WI38 (cell line): Measurements from ENCODE around the gene FAM184A.
"Not testable (repeated sequence)": the region's sequence is repeated elsewhere in the genome, so short reads cannot be mapped to it uniquely, and the experiment has no call there.

ENCODE experiments used
- H3K4me3 ChIP-seq: 2 replicates; pipeline ENCODE4 v1.5.1; 2011; ENCODE audit warnings: low read depth, mild to moderate bottlenecking, control low read depth, low read length
- TF ChIP-seq, protein P1 (sequence below): IDR thresholded peaks from 2 replicates; pipeline ENCODE4 v1.5.1; 2012; ENCODE audit warnings: low read depth, mild to moderate bottlenecking, control low read depth, low read length

FAM184A gene

DNA sequence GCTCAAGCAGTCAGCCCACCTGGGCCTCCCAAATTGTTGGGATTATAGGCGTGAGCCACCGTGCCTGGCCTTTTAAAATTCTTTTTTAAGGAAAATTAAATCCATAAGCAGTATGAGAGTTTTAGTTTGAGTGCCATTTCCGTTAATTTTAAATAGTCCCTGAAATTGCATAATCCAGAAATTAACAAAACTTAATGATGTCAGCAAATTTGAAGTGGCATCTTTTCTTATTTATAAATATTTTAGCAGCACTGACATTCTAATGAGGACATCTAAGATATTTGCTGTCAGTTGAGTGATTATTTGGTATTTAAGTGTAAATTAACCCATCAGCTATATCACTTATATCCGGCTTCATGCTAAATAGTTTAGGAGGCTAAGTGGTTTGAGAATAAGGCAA is 42.9 kb upstream of the FAM184A start:
- TF ChIP-seq, protein P1, sequence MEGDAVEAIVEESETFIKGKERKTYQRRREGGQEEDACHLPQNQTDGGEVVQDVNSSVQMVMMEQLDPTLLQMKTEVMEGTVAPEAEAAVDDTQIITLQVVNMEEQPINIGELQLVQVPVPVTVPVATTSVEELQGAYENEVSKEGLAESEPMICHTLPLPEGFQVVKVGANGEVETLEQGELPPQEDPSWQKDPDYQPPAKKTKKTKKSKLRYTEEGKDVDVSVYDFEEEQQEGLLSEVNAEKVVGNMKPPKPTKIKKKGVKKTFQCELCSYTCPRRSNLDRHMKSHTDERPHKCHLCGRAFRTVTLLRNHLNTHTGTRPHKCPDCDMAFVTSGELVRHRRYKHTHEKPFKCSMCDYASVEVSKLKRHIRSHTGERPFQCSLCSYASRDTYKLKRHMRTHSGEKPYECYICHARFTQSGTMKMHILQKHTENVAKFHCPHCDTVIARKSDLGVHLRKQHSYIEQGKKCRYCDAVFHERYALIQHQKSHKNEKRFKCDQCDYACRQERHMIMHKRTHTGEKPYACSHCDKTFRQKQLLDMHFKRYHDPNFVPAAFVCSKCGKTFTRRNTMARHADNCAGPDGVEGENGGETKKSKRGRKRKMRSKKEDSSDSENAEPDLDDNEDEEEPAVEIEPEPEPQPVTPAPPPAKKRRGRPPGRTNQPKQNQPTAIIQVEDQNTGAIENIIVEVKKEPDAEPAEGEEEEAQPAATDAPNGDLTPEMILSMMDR: no peak
- H3K4me3 ChIP-seq: no peak overlapping the region

DNA sequence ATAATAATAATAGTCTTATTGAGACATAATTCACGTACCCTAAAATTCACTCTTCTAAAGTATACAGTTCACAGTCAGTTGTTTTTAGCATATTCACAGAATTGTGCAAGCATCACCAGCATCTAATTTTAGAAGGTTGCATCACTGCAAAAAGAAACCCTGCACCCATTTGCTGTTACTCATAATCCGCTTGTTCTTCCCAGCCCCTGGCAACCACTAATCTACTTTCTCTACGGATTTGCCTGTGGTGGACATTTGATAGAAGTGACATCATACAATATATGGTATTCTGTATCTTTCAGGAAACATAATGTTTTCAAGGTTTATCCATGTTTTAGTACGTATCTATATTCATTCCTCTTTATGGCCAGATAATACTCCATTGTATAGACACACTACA is 41.5 kb upstream of the FAM184A start:
- H3K4me3 ChIP-seq: no peak overlapping the region
- TF ChIP-seq, protein P1: no peak

- not testable (repeated sequence) for H3K4me3 ChIP-seq
These were observed 40.6 kb upstream of the FAM184A start for GRCh38 chr6:119119062-119119461.

DNA sequence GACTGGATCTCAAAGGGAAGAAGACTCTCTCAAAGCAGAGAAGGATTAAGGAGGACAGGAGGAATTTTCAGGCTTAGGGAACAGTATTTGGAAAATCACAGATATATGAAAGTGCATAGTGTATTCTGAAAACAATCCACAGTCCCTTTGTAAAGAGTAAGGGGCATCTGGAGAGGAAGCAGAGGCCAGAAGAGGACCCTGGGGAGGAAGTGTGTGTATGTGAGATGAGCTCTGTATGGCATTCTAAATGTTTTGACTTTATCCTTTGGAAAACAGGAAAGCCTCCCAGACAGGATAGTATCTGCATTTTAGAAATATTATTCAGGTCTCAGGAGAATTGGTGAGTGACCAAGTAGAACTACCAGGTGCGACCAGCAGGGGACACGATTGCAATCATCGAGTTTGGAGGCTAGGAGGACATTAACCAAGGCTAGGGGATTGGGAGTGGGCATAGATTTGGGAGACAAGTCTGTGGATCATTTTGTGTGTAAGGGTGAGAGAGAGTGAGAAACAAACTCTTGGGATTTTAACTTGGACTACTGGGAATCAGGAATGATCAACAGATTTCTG is 38.3 kb upstream of the FAM184A start:
- no peak overlapping the region for H3K4me3 ChIP-seq
- TF ChIP-seq, protein P1: peak; percentile 32

DNA sequence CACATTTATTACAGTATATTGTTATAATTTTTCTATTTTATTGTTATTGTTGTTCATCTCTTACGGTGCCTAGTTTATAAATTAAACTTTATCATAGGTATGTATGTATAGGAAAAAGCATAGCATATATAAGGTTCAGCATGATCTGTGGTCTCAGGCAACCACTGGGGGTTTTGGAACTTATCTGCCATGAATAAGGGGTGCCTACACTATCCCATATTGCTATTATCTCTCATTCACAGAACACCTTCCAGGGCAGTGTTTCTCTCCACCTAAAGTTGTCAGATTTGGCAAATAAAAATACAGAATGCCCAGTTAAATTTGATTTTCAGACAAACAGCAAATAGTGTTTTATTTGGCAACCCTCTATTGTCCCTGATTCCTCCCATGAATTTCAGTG is 35.5 kb upstream of the FAM184A start:
- TF ChIP-seq, protein P1: no peak

DNA sequence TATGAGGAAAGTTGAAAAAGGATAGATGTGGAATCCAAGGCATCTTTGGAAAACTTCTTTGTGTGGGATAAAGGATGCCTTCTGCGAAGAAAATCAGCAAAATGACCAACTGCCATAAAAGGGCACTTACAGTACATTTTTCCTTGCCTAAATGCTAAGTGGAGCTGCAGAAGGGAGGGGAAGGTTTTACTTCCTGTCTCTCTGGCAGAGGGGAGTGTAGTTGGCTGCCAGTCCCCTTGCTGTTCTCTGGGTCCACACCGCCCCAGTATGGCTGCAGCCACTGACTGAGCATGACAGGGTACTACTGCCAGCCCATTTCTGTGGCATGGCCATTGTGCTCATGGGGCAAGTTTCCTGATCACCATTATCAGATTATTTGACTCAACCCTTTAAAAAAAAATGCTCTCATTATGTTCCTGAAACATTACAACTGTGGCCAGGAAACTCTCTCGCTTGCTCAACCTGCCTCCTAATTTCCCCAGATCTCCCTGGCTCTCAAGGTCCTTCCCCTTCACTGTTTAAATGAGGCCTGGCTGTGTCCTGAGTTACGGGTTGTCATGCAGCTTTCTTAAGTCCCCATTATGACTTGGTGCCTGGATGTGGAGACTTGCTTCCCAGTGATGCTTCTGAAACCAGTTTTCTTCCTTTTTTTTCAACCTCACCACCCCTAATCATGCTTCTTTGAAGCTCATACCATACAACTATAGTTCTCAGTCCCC is 34.5 kb upstream of the FAM184A start:
- no peak overlapping the region for H3K4me3 ChIP-seq
- TF ChIP-seq, protein P1: no peak

More for the DNA sequence above, 35.5 kb upstream of the FAM184A start:
- no peak overlapping the region for H3K4me3 ChIP-seq

DNA sequence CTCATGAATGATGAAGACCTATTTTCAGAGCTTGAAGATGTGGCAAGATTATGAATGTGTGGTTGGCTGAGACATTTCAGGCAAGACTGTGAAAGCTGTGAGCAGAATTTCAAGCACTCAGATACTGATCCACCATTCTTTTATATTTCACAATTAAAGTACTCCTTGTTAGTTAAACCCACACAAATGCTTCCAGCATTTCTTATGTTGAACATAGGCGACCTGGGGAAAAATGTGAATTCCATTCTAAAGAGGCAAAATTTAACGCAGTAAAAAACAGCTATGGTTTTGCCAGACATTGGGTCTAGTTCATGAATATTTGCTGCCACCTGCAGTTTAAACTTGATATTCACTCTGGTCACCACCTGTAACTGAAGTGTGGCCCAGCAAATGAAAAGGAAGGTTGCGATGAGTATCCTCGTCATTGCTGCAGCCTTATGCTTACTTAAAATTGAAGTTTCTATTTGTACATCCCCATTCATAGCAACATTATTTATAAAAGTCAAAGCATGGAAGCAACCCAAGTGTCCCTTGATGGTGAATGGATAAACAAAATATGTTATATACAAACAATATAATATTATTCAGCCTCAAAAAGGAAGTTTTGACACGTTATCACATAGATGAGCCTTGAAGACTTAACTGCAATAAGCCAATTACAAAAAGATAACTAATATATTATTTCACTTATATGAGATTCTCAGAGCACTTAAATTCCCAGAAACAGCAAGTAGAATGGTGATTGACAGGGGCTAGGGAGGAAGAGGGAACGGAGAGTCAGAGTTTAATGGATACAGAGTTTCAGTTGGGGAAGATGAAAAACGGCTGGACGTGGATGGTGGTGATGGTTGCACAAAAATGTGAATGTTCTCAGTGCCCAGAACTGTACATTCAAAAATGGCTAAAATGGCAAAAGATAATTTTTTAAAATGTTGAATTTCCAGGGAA is 32.4 kb upstream of the FAM184A start:
- TF ChIP-seq, protein P1: no peak
- H3K4me3 ChIP-seq: no peak overlapping the region
